Ishikawa (cell line): ENCODE data around the gene TNFRSF25.

ENCODE experiments used
- CEBPB ChIP-seq: IDR thresholded peaks from 2 replicates; pipeline ENCODE4 v1.6.1; 2012
- CREB1 ChIP-seq: IDR thresholded peaks from 2 replicates; pipeline ENCODE4 v1.6.1; 2012; ENCODE audit warnings: low read depth
- EGR1 ChIP-seq: IDR thresholded peaks from 2 replicates; pipeline ENCODE4 v1.6.1; 2012
- EP300 ChIP-seq: IDR thresholded peaks from 2 replicates; pipeline ENCODE4 v1.6.1; 2012; ENCODE audit warnings: borderline replicate concordance
- FOXM1 ChIP-seq: IDR thresholded peaks from 2 replicates; pipeline ENCODE4 v1.6.1; 2012; ENCODE audit warnings: low read depth, borderline replicate concordance
- NFIC ChIP-seq: IDR thresholded peaks from 2 replicates; pipeline ENCODE4 v1.6.1; 2012
- RAD21 ChIP-seq: IDR thresholded peaks from 2 replicates; pipeline ENCODE4 v1.6.1; 2012; ENCODE audit warnings: low read depth
- TAF1 ChIP-seq: IDR thresholded peaks from 2 replicates; pipeline ENCODE4 v1.6.1; 2012; ENCODE audit warnings: low read depth, mild to moderate bottlenecking
- TCF12 ChIP-seq: IDR thresholded peaks from 2 replicates; pipeline ENCODE4 v1.6.1; 2012; ENCODE audit warnings: low read depth
- TEAD4 ChIP-seq: IDR thresholded peaks from 2 replicates; pipeline ENCODE4 v1.6.1; 2012
- USF1 ChIP-seq: IDR thresholded peaks from 2 replicates; pipeline ENCODE4 v1.6.1; 2012
- YY1 ChIP-seq: IDR thresholded peaks from 2 replicates; pipeline ENCODE4 v1.6.1; 2012; ENCODE audit warnings: low read depth
- ZBTB7A ChIP-seq: IDR thresholded peaks from 2 replicates; pipeline ENCODE4 v1.6.1; 2012; ENCODE audit warnings: low read depth
- TF ChIP-seq, protein P1 (sequence below): IDR thresholded peaks from 2 replicates; pipeline ENCODE4 v1.6.1; 2012; ENCODE audit warnings: low read depth, mild to moderate bottlenecking
- TF ChIP-seq, protein P2 (sequence below): IDR thresholded peaks from 2 replicates; pipeline ENCODE4 v1.6.1; 2012

TNFRSF25 gene

DNA sequence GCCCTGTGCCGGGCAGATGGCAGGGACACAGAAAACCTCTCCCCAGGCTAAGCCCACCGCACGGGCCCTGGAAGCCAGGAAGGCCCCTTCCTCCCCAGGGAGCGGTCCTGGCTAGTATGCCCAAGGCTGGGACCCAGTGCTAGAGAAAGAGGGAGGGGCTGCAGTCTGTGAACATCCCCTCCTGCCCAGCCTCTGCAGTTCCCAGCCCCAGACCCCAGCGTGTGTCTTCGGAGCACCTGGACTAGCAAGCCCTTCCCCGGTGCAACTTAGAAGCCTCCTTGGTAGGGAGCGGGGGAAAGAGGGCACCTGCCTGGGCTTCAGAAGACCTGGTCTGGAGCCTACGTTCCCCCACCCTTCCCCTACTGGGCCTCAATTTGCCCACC lies 23.4 kb upstream of the TNFRSF25 start:
- TF ChIP-seq USF1 (no peak), YY1 (no peak), ZBTB7A (no peak)
- TF ChIP-seq, protein P1, sequence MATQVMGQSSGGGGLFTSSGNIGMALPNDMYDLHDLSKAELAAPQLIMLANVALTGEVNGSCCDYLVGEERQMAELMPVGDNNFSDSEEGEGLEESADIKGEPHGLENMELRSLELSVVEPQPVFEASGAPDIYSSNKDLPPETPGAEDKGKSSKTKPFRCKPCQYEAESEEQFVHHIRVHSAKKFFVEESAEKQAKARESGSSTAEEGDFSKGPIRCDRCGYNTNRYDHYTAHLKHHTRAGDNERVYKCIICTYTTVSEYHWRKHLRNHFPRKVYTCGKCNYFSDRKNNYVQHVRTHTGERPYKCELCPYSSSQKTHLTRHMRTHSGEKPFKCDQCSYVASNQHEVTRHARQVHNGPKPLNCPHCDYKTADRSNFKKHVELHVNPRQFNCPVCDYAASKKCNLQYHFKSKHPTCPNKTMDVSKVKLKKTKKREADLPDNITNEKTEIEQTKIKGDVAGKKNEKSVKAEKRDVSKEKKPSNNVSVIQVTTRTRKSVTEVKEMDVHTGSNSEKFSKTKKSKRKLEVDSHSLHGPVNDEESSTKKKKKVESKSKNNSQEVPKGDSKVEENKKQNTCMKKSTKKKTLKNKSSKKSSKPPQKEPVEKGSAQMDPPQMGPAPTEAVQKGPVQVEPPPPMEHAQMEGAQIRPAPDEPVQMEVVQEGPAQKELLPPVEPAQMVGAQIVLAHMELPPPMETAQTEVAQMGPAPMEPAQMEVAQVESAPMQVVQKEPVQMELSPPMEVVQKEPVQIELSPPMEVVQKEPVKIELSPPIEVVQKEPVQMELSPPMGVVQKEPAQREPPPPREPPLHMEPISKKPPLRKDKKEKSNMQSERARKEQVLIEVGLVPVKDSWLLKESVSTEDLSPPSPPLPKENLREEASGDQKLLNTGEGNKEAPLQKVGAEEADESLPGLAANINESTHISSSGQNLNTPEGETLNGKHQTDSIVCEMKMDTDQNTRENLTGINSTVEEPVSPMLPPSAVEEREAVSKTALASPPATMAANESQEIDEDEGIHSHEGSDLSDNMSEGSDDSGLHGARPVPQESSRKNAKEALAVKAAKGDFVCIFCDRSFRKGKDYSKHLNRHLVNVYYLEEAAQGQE, result no peak

- TF ChIP-seq FOXM1, result no peak
- TF ChIP-seq RAD21, result no peak
- TF ChIP-seq CREB1, result no peak
- TF ChIP-seq, protein P2, sequence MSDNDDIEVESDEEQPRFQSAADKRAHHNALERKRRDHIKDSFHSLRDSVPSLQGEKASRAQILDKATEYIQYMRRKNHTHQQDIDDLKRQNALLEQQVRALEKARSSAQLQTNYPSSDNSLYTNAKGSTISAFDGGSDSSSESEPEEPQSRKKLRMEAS, result no peak
- TF ChIP-seq TCF12, result no peak
- TF ChIP-seq, protein P1, result no peak
- TF ChIP-seq EGR1, result no peak
- TF ChIP-seq YY1, result no peak
- TF ChIP-seq TAF1, result no peak
- no peak for TF ChIP-seq EP300
- no peak for TF ChIP-seq USF1
- TF ChIP-seq NFIC, result no peak
- TF ChIP-seq ZBTB7A, result no peak
- no peak for TF ChIP-seq TEAD4
- TF ChIP-seq CEBPB, result no peak
These were observed 22.8 kb upstream of the TNFRSF25 start for GRCh38 chr1:6488602-6489382.

GRCh38 chr1:6487804-6488484 lies 22.0 kb upstream of the TNFRSF25 start:
- TF ChIP-seq YY1, result no peak
- no peak for TF ChIP-seq ZBTB7A
- TF ChIP-seq TAF1, result no peak
- TF ChIP-seq, protein P2, result no peak
- no peak for TF ChIP-seq CREB1
- TF ChIP-seq, protein P1, result no peak
- no peak for TF ChIP-seq EP300
- no peak for TF ChIP-seq USF1
- no peak for TF ChIP-seq CEBPB
- no peak for TF ChIP-seq NFIC
- no peak for TF ChIP-seq TEAD4
- TF ChIP-seq EGR1, result no peak
- no peak for TF ChIP-seq FOXM1
- no peak for TF ChIP-seq TCF12
- TF ChIP-seq RAD21, result no peak

DNA sequence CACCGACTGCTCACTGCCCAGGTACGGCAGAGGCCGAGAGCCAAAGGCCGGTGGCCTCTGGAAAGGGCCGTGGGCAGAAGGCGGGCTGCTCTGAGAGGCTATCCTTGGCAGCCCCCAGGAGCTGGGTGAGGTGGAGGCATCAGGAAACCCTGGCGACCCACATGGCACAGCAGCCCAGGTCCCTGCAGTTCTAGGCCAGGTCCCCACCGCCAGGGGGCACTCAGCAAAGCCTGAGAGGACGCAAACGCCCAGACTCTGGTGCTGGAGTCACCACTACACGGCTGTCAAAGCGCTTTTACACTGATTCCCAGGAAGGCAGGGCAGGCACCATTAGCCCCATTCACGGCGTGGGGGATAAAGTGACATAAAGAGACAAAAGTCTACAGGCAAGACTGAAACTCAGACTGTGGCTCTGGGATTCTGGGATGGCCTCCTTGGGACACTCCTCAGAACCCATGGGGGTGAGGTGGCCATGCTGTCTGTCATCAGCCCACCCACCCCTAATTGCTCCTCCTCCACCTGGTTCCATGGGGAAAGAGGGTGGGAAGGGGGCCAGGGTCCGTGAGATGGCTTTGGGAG lies 20.5 kb upstream of the TNFRSF25 start:
- TF ChIP-seq, protein P1, result no peak
- TF ChIP-seq FOXM1, result no peak
- peak; percentile 64 for TF ChIP-seq RAD21
- TF ChIP-seq EP300, result no peak
- TF ChIP-seq ZBTB7A, result peak; percentile 39
- TF ChIP-seq CEBPB, result no peak
- TF ChIP-seq YY1, result peak; percentile 54; the same call in 1 of the 2 replicates
- TF ChIP-seq TCF12, result no peak
- TF ChIP-seq TEAD4, result no peak
- no peak for TF ChIP-seq TAF1
- TF ChIP-seq CREB1, result no peak
- TF ChIP-seq USF1, result no peak
- TF ChIP-seq, protein P2, result peak; percentile 39; the same call in 1 of the 2 replicates
- no peak for TF ChIP-seq NFIC
- no peak for TF ChIP-seq EGR1
